ENCODE results near the gene RFX6. TPM values are rescaled to one million over a fixed set of nuclear protein-coding genes. Genes with fewer than 3 reads are reported as not detected.
A peak's percentile ranks its signal among the peaks of the same experiment; 100 is the strongest.

RFX6 gene
- total RNA-seq, 1 donor from 2014 or later = 4.0 TPM

- no peaks in the 10 kb centered on the region for H3K9me3 Mint-ChIP-seq
- peaks cover 51% of the 10 kb centered on the region for H3K4me1 Mint-ChIP-seq
- peak overlapping the region; percentile 44 for H3K27ac Mint-ChIP-seq
- no peak for TF ChIP-seq CTCF (IDR thresholded peaks at IDR 0.05; ENCODE audit: unreplicated experiment)
- DNase-seq (ENCODE audit: low spot score in 2 of 2, unreplicated experiment in 2 of 2) = no peak
- no peaks in the 10 kb centered on the region for H3K36me3 Mint-ChIP-seq
- H3K27me3 Mint-ChIP-seq (ENCODE audit: low read depth) = no peaks in the 10 kb centered on the region
- no peak overlapping the region for H3K4me3 Mint-ChIP-seq
Measured at GRCh38 chr6:116887168-116887567, 10.1 kb downstream of the RFX6 start.

- no peak for DNase-seq (ENCODE audit: low spot score in 2 of 2, unreplicated experiment in 2 of 2)
- Mint-ChIP-seq H3K9me3 (no peaks in the 10 kb centered on the region), H3K36me3 (no peaks in the 10 kb centered on the region), H3K27ac (peak overlapping the region; percentile 59), H3K4me1 (peaks cover 47% of the 10 kb centered on the region), H3K4me3 (no peak overlapping the region), H3K27me3 (ENCODE audit: low read depth) (no peaks in the 10 kb centered on the region)
- no peak for TF ChIP-seq CTCF (IDR thresholded peaks at IDR 0.05; ENCODE audit: unreplicated experiment)
Measured at GRCh38 chr6:116887894-116888293, 10.9 kb downstream of the RFX6 start.

- Mint-ChIP-seq H3K4me3 (no peak overlapping the region), H3K27ac (peak overlapping the region; percentile 33), H3K4me1 (peaks cover 39% of the 10 kb centered on the region), H3K9me3 (no peaks in the 10 kb centered on the region), H3K36me3 (no peaks in the 10 kb centered on the region), H3K27me3 (ENCODE audit: low read depth) (no peaks in the 10 kb centered on the region)
- DNase-seq (ENCODE audit: low spot score in 2 of 2, unreplicated experiment in 2 of 2) = no peak
- TF ChIP-seq CTCF (IDR thresholded peaks at IDR 0.05; ENCODE audit: unreplicated experiment) = no peak
Measured at GRCh38 chr6:116888732-116889360, 11.8 kb downstream of the RFX6 start.

DNA sequence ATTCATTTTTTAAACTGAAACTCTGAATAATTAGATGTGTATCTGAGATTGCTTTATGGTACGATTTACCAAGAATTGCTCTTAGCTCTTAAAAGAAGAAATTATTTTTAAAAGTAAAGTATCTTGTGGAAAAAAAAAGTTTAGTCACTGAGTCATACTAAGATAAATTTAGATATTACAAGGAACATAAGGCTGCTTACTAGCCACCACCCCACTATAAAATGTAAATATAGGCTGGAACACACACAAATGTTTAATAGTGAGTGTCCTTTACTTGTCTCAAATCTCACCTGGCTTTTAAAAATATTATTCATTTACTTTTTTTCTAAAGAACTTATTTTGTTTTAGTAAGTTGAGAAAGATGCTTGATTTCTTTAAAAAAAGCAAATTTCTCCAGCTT lies 17.6 kb downstream of the RFX6 start:
- TF ChIP-seq CTCF (IDR thresholded peaks at IDR 0.05; ENCODE audit: unreplicated experiment) = no peak
- no peak for DNase-seq (ENCODE audit: low spot score in 2 of 2, unreplicated experiment in 2 of 2)
- Mint-ChIP-seq H3K27ac (no peak overlapping the region), H3K36me3 (peaks cover 18% of the 10 kb centered on the region), H3K9me3 (peaks cover 23% of the 10 kb centered on the region), H3K4me3 (no peak overlapping the region), H3K4me1 (peaks cover 20% of the 10 kb centered on the region), H3K27me3 (ENCODE audit: low read depth) (no peaks in the 10 kb centered on the region)

DNA sequence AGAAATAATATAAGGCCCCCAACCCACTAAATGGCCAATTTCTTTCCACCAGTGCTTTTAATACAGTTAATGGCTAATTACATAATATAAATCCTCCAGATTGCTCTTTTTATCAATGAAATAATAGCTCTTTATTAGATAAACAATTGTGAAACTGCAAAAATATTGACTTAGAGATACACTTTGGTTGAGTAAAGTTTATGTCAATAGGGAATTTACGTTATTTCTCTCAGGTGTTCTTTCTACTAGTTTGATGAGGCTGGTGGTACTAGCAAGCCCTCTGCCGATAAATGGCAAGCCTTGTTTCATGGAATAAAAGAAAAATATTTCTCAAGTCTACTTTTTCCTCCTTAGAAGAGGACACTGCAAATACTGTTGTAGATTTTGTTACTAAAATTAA lies 18.9 kb downstream of the RFX6 start:
- peaks cover 19% of the 10 kb centered on the region for H3K36me3 Mint-ChIP-seq
- no peak for DNase-seq (ENCODE audit: low spot score in 2 of 2, unreplicated experiment in 2 of 2)
- H3K4me3 Mint-ChIP-seq = no peak overlapping the region
- no peaks in the 10 kb centered on the region for H3K27me3 Mint-ChIP-seq (ENCODE audit: low read depth)
- no peak for TF ChIP-seq CTCF (IDR thresholded peaks at IDR 0.05; ENCODE audit: unreplicated experiment)
- peaks cover 12% of the 10 kb centered on the region for H3K4me1 Mint-ChIP-seq
- peaks cover 23% of the 10 kb centered on the region for H3K9me3 Mint-ChIP-seq
- H3K27ac Mint-ChIP-seq = no peak overlapping the region

- Mint-ChIP-seq H3K4me3 (no peak overlapping the region), H3K4me1 (peaks cover 13% of the 10 kb centered on the region), H3K27ac (peak overlapping the region; percentile 79), H3K36me3 (peaks cover 41% of the 10 kb centered on the region), H3K9me3 (peaks cover 45% of the 10 kb centered on the region), H3K27me3 (ENCODE audit: low read depth) (no peaks in the 10 kb centered on the region)
- DNase-seq (ENCODE audit: low spot score in 2 of 2, unreplicated experiment in 2 of 2) = no peak
- no peak for TF ChIP-seq CTCF (IDR thresholded peaks at IDR 0.05; ENCODE audit: unreplicated experiment)
Measured at GRCh38 chr6:116902634-116903033, 25.6 kb downstream of the RFX6 start.

Measured in mesothelial cell of epicardium (in vitro differentiated cells).